SU-DHL-6 (cell line): ENCODE data around the gene TWIST2.

Source experiments
- H2AFZ ChIP-seq: fragments of 200-600 bp; sonication (generic); 2 replicates; pipeline ENCODE4 v1.6.1; 2014; ENCODE audit warnings: low read depth, mild to moderate bottlenecking, moderate library complexity, mixed read lengths, antibody characterized with exemption, low read length; ENCODE audit not compliant: severe bottlenecking
- H3F3A ChIP-seq: fragments of 200-600 bp; shearing (Covaris generic); 2 replicates; pipeline ENCODE4 v1.6.0; 2016; ENCODE audit warnings: antibody characterized with exemption, mild to moderate bottlenecking; ENCODE audit not compliant: insufficient read depth
- H3K27ac ChIP-seq: fragments of 200-600 bp; sonication (generic); 2 replicates; pipeline ENCODE4 v1.5.1; 2016; ENCODE audit warnings: low read depth, mild to moderate bottlenecking, low read length, moderate library complexity, mixed read lengths
- H3K27me3 ChIP-seq: fragments of 200-600 bp; sonication (generic), shearing (Covaris generic); 2 replicates; pipeline ENCODE4 v1.6.0; 2014; ENCODE audit warnings: mild to moderate bottlenecking, low read length
- H3K36me3 ChIP-seq: fragments of 200-600 bp; sonication (generic); 2 replicates; pipeline ENCODE4 v1.6.1; 2014; ENCODE audit warnings: mild to moderate bottlenecking, low read length, mixed read lengths
- H3K4me2 ChIP-seq: fragments of 300-600, 200-600 bp; shearing (Covaris generic), sonication (generic); 2 replicates; pipeline ENCODE4 v1.6.0; 2014; ENCODE audit warnings: low read length, low read depth, mild to moderate bottlenecking; ENCODE audit not compliant: poor library complexity, severe bottlenecking
- H3K4me3 ChIP-seq: fragments of 200-600 bp; sonication (generic); 2 replicates; pipeline ENCODE4 v1.5.1; 2014; ENCODE audit warnings: antibody characterized with exemption, low read length, mild to moderate bottlenecking, mixed read lengths; ENCODE audit not compliant: insufficient read depth, poor library complexity, severe bottlenecking
- H3K79me2 ChIP-seq: fragments of 200-600 bp; sonication (generic); 2 replicates; pipeline ENCODE4 v1.6.1; 2014; ENCODE audit warnings: mild to moderate bottlenecking, low read length, moderate library complexity; ENCODE audit not compliant: insufficient read depth
- H3K9ac ChIP-seq: fragments of 200-600 bp; sonication (generic); 2 replicates; pipeline ENCODE4 v1.7.0; 2014; ENCODE audit warnings: mild to moderate bottlenecking, low read length
- H3K9me2 ChIP-seq: fragments of 200-600 bp; sonication (generic); replicated peaks from 2 replicates; pipeline ENCODE4 v1.6.1; 2014; ENCODE audit warnings: low read length; ENCODE audit not compliant: insufficient read depth
- H3K9me3 ChIP-seq: fragments of 200-600 bp; sonication (generic); 2 replicates; pipeline ENCODE4 v1.6.1; 2014; ENCODE audit warnings: low read length, mixed read lengths; ENCODE audit not compliant: insufficient read depth
- H4K20me1 ChIP-seq: fragments of 200-600 bp; sonication (generic); 2 replicates; pipeline ENCODE4 v1.6.1; 2014; ENCODE audit warnings: low read depth, mild to moderate bottlenecking, antibody characterized with exemption, low read length, moderate library complexity, mixed read lengths
- EZH2phosphoT487 ChIP-seq: fragments of 200-600 bp; sonication (generic), shearing (Covaris generic); conservative IDR thresholded peaks from 2 replicates; pipeline ENCODE4 v1.6.1; 2018; ENCODE audit warnings: mild to moderate bottlenecking, antibody characterized with exemption, low read length, moderate library complexity, mixed read lengths
- TF ChIP-seq, protein P1 (sequence below): fragments of 200-600 bp; sonication (generic); IDR thresholded peaks from one replicate; pipeline ENCODE4 v1.5.1; 2017; ENCODE audit warnings: antibody characterized with exemption, mild to moderate bottlenecking, low read length, moderate library complexity; ENCODE audit not compliant: insufficient read depth, poor library complexity, severe bottlenecking

The TWIST2 gene

DNA sequence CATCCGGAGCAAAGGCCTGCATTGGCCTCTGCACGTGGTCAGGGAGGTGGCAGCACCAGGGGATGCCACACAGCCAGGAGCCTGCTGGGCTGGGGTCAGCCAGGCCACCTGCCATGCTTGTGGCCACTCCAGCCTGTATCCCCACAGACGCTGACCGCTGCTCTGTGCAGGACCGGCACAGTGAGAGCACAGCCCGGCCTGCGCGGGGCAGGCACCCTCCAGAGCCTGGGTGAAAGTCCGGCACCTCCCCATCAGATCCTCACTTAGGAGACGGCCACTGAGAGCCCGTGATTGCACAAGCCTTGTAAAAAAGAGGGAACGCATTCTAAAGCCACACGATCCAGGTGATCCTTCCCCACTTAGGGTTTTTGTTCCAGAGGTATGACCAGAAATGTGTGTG lies 42.2 kb downstream of the TWIST2 start:
- H3K9me2 ChIP-seq: no peaks in the 10 kb centered on the region

DNA sequence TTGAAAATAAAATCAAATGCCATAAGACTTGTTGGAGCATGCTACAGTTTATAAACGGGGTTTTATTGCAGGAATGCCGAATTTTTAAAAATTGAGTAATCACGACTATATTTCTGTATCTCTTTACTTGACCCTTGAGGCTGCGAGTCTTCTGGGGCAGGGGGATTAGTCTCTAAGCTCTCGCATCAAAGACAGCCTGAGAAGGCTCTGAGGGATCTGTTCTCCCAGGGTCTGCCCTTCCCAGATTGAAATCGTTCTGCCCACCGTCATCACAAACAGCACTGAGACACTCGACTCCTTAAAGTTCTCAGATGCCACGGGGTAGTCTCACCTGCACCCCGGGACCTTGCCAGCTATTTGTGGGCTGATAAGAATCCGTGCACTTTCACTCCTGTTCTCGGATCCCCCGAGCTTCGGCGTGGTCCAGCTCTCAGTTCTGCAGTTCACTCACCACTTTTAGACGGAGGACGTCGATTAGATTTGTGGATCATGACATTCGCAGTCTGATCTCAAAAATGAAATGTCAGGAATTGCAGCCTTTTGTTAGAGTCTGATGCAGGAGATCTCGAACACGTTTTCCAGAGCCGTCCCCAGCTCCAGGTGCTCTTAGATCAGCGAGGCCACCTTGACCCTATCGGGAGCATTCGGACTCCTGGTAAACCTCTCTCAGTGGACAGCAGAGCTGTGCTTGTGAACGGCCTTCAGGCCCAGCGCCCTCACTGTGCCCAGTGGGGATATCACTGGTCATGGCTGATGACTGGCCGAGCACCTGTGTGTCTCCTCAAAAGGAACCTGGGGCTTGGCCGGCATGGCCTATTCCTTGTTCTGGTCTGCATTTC lies 43.0 kb downstream of the TWIST2 start:
- Histone ChIP-seq H3K4me3 (no peak overlapping the region), H3K9me3 (no peaks in the 10 kb centered on the region), H3K79me2 (no peaks in the 10 kb centered on the region), H3K27me3 (no peaks in the 10 kb centered on the region; the same call in 1 of the 2 replicates), H3K36me3 (no peaks in the 10 kb centered on the region), H2AFZ (no peak overlapping the region), H4K20me1 (no peaks in the 10 kb centered on the region), H3K27ac (no peak overlapping the region), H3K9me2 (no peaks in the 10 kb centered on the region), H3K9ac (no peak overlapping the region), H3K4me2 (no peak overlapping the region), H3F3A (no peaks in the 10 kb centered on the region)
- no peak for TF ChIP-seq EZH2phosphoT487
- TF ChIP-seq, protein P1, sequence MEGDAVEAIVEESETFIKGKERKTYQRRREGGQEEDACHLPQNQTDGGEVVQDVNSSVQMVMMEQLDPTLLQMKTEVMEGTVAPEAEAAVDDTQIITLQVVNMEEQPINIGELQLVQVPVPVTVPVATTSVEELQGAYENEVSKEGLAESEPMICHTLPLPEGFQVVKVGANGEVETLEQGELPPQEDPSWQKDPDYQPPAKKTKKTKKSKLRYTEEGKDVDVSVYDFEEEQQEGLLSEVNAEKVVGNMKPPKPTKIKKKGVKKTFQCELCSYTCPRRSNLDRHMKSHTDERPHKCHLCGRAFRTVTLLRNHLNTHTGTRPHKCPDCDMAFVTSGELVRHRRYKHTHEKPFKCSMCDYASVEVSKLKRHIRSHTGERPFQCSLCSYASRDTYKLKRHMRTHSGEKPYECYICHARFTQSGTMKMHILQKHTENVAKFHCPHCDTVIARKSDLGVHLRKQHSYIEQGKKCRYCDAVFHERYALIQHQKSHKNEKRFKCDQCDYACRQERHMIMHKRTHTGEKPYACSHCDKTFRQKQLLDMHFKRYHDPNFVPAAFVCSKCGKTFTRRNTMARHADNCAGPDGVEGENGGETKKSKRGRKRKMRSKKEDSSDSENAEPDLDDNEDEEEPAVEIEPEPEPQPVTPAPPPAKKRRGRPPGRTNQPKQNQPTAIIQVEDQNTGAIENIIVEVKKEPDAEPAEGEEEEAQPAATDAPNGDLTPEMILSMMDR: no peak

More for the DNA sequence above, 42.2 kb downstream of the TWIST2 start:
- no peak overlapping the region for H3K4me2 ChIP-seq
- no peak overlapping the region for H3K4me3 ChIP-seq
- no peak overlapping the region for H2AFZ ChIP-seq
- no peak overlapping the region for H3K9ac ChIP-seq
- no peaks in the 10 kb centered on the region for H3F3A ChIP-seq
- H3K9me3 ChIP-seq: no peaks in the 10 kb centered on the region
- no peaks in the 10 kb centered on the region for H4K20me1 ChIP-seq
- TF ChIP-seq EZH2phosphoT487: no peak
- TF ChIP-seq, protein P1: no peak
- H3K79me2 ChIP-seq: no peaks in the 10 kb centered on the region
- no peaks in the 10 kb centered on the region for H3K36me3 ChIP-seq
- H3K27ac ChIP-seq: no peak overlapping the region
- H3K27me3 ChIP-seq: no peaks in the 10 kb centered on the region; the same call in 1 of the 2 replicates

DNA sequence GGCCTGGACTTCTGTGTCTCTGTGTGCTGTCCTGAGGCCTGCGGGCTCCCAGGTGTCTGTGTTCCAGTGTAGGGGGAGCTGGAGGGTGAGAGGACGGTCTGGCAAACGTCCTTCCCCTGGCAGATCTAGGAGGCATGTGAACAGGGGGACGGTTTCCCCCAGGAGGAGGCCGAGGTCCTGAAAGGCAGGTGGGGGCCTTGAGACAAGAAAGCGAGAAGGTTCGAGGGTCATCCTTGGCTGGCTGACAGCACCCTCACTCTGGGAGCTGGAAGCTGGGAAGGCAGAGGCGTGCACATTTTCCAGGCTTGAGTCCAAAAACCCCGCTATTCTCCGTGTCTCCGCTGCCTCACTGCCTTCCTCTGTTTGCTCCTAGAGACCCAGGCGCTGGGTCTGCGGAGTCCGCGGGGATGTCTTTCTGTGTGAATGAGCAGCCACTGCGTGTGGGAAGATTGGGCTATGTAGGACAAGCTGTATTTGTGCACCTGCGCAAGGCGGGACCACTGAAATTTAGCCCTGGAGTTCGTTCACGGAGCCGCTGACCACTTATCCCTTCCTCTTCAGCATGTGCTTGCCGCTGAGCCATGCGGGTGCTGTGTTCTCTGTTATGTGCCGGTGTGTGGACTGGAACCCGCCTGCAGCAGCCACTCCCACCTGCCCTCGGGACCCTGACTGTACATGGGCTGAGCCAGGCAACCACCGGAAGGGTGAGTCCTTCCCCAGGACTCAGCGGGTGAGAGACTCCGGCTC lies 43.7 kb downstream of the TWIST2 start:
- Histone ChIP-seq H3K9me3 (no peaks in the 10 kb centered on the region), H3K79me2 (no peaks in the 10 kb centered on the region), H3K9me2 (no peaks in the 10 kb centered on the region), H3K27me3 (no peaks in the 10 kb centered on the region; the same call in 1 of the 2 replicates), H3F3A (no peaks in the 10 kb centered on the region), H3K36me3 (no peaks in the 10 kb centered on the region), H2AFZ (no peak overlapping the region), H3K4me3 (no peak overlapping the region), H3K9ac (no peak overlapping the region), H3K27ac (no peak overlapping the region), H3K4me2 (no peak overlapping the region), H4K20me1 (no peaks in the 10 kb centered on the region)
- TF ChIP-seq, protein P1: no peak
